ENCODE data around the gene CCM2L. TPM values are rescaled to one million over a fixed set of nuclear protein-coding genes. Genes with fewer than 3 reads are reported as not detected.

The CCM2L gene
- total and polyA plus RNA-seq, 2 of the 8 experiments (the other 6 are each of a cell fraction or from before 2014, with no cell fraction given): 5.5 to 15.8 TPM

GRCh38 chr20:32007787-32008616 is 2.2 kb upstream of the CCM2L start:
- Histone ChIP-seq H4K5ac (ENCODE audit: insufficient read length, low read depth, low read length) (no peak overlapping the region), H3K79me1 (ENCODE audit: low read depth, low read length) (no peaks in the 10 kb centered on the region), H3K4me2 (ENCODE audit: insufficient read depth in 1 of 2, low read depth in 2 of 2, low read length in 2 of 2) (peak overlapping the region in 1 of 2 experiments; percentile 8; a peak in 1 of 4 replicates), H2AFZ (ENCODE audit: low read length) (peak overlapping the region; percentile 13; the same call in 1 of the 2 replicates), H3K9ac (replicated peaks in 1 of 4; ENCODE audit: extremely low read depth in 1 of 4, low read depth in 3 of 4, low read length in 3 of 4) (peak overlapping the region in 1 of 4 experiments; percentile 9; a peak in 1 of 7 replicates), H2BK12ac (ENCODE audit: low read depth, low read length) (peak overlapping the region; percentile 13; the same call in 1 of the 2 replicates), H2BK120ac (replicated peaks; ENCODE audit: low read depth, low read length) (no peak overlapping the region), H3K4me3 (ENCODE audit: extremely low read depth in 1 of 4, insufficient read depth in 2 of 4, low read depth in 3 of 4, low read length in 4 of 4) (no peak overlapping the region), H3K14ac (ENCODE audit: insufficient read length) (no peak overlapping the region), H2BK5ac (ENCODE audit: low read depth, low read length) (peak overlapping the region; percentile 17; the same call in 1 of the 2 replicates), H2BK20ac (ENCODE audit: low read length) (no peak overlapping the region), H3K23me2 (ENCODE audit: low read depth, low read length) (peaks cover 2% of the 10 kb centered on the region; the same call in 1 of the 2 replicates), H2AK5ac (ENCODE audit: low read depth, low read length) (no peak overlapping the region), H2BK15ac (ENCODE audit: low read length) (peak overlapping the region; percentile 63; the same call in 1 of the 2 replicates), H3K27me3 (replicated peaks in 1 of 4; ENCODE audit: control insufficient read depth in 3 of 4, extremely low read depth in 1 of 4, insufficient read depth in 3 of 4, low read length in 3 of 4) (no peaks in the 10 kb centered on the region), H3K56ac (replicated peaks; ENCODE audit: insufficient read length, low read depth, low read length) (no peak overlapping the region), H4K8ac (ENCODE audit: extremely low read depth, insufficient read depth, low read length) (no peak overlapping the region), H4K91ac (replicated peaks; ENCODE audit: insufficient read length, low read length) (no peak overlapping the region), H3K4me1 (replicated peaks in 1 of 4; ENCODE audit: control insufficient read depth in 3 of 4, insufficient read depth in 4 of 4, low read length in 3 of 4) (peaks cover 19 to 25% (median 22%) of the 10 kb centered on the region in 4 experiments), H3K27ac (ENCODE audit: low read depth, low read length) (no peak overlapping the region; the same call in 1 of the 2 replicates), H4K20me1 (replicated peaks in 1 of 2; ENCODE audit: control insufficient read depth in 1 of 2, insufficient read depth in 2 of 2, low read length in 2 of 2) (no peaks in the 10 kb centered on the region), H3K79me2 (ENCODE audit: control insufficient read depth in 1 of 2, insufficient read depth in 2 of 2, low read length in 2 of 2) (no peaks in the 10 kb centered on the region), H3K23ac (ENCODE audit: insufficient read length) (no peak overlapping the region), H3K4ac (replicated peaks; ENCODE audit: insufficient read length, low read depth, low read length) (no peak overlapping the region), H3K9me3 (ENCODE audit: insufficient read depth in 2 of 2, low read depth in 1 of 2, low read length in 1 of 2) (no peaks in the 10 kb centered on the region), H3K18ac (ENCODE audit: extremely low read depth, low read length) (no peak overlapping the region), H3K36me3 (ENCODE audit: control insufficient read depth in 2 of 4, insufficient read depth in 4 of 4, low read length in 3 of 4) (no peaks in the 10 kb centered on the region)
- DNase-seq (ENCODE audit: low read depth in 1 of 2, low spot score in 2 of 2) (peak in 1 of 2 experiments; percentile 62), FAIRE-seq (peak; percentile 72)
- WGBS, 2 experiments (ENCODE audit: extremely low coverage in 1 of 2, insufficient coverage in 1 of 2, insufficient read length in 1 of 2, insufficient replicate concordance in 2 of 2, low coverage in 1 of 2, low lambda C conversion rate in 2 of 2, missing lambda C conversion rate in 1 of 2): 60% methylated on average over 10 of the region's 10 CpGs; no CpG with 5 or more reads in 1 of the 2 experiments
- CTCF ChIA-PET (ENCODE audit: partially characterized antibody): interaction anchor here (0.6 to 2.7 kb wide), 19 partner anchors 9 to 185 kb away, joined by 3 to 20 read pairs (median 3); partner anchors contain the start of gene PDRG1
- POLR2A ChIA-PET (ENCODE audit: partially characterized antibody): interaction anchor here (1.0 to 2.1 kb wide), 4 partner anchors 9 to 40 kb away, joined by 3 to 8 read pairs (median 5); partner anchors contain the start of gene XKR7
- no peak for TF ChIP-seq JUN (IDR thresholded peaks at IDR 0.05; ENCODE audit: low read depth, low read length)
- TF ChIP-seq, protein P1, sequence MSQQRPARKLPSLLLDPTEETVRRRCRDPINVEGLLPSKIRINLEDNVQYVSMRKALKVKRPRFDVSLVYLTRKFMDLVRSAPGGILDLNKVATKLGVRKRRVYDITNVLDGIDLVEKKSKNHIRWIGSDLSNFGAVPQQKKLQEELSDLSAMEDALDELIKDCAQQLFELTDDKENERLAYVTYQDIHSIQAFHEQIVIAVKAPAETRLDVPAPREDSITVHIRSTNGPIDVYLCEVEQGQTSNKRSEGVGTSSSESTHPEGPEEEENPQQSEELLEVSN (IDR thresholded peaks at IDR 0.05): 0 out of 2 replicates have a peak, but pooled peaks have one; percentile 33
- no peak for TF ChIP-seq SP4 (IDR thresholded peaks at IDR 0.05; ENCODE audit: low read length)
- no peak for TF ChIP-seq CHD1 (IDR thresholded peaks at IDR 0.05; ENCODE audit: low read depth, low read length)
- TF ChIP-seq SIRT6 (IDR thresholded peaks at IDR 0.05; ENCODE audit: low read length): no peak
- TF ChIP-seq, protein P2, sequence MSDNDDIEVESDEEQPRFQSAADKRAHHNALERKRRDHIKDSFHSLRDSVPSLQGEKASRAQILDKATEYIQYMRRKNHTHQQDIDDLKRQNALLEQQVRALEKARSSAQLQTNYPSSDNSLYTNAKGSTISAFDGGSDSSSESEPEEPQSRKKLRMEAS (IDR thresholded peaks at IDR 0.05): peak; percentile 13; the same call in 1 of the 2 replicates
- 0 out of 2 replicates have a peak, but pooled peaks have one; percentile 24 for TF ChIP-seq SP1 (IDR thresholded peaks at IDR 0.05; ENCODE audit: low read depth, low read length)
